ENCODE results near the gene CLIP2. TPM values are rescaled to one million over a fixed set of nuclear protein-coding genes. Genes with fewer than 3 reads are reported as not detected.

The CLIP2 gene
- total RNA-seq, 1 experiment from 2014 or later, result 30.1 TPM

DNA sequence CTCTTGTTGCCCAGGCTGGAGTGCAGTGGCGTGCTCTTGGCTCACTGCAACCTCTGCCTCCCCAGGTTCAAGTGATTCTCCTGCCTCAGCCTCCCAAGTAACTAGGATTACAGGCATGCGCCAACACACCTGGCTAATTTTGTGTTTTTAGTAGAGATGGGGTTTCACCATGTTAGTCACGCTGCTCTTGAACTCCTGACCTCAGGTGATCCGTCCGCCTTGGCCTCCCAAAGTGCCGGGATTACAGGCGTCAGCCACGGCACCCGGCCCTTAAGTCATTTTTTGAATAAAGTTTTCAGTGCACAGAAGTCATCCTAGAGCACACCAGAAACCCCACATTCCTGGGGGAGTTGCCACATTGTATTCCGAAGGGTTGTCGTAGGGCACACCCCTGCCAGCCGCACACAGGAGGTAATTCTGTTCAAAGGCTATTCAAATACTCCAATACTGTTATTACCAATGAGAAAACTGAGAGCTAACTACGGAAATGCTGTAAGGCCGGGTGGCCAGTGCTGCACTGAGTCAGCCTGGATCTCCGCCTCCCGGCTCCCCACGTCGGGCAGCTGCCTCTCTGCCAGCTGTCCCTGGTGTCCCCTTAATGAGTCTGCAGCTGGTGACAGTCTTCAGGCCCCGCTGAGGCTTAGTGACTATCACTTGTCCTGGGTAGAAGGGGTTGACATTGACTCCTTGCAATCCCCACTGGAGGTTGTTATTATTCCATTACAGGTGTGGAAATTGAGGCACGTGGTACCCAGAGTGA, 26.4 kb upstream of the CLIP2 start:
- no peak overlapping the region for H3K4me3 ChIP-seq (ENCODE audit: insufficient read depth, low read depth, low read length)
- DNase-seq, result peak; percentile 23
- H3K36me3 ChIP-seq (replicated peaks; ENCODE audit: control insufficient read depth, insufficient read depth, low read length), result no peaks in the 10 kb centered on the region
- H3K27me3 ChIP-seq (ENCODE audit: control insufficient read depth, insufficient read depth, low read length), result no peaks in the 10 kb centered on the region

DNA sequence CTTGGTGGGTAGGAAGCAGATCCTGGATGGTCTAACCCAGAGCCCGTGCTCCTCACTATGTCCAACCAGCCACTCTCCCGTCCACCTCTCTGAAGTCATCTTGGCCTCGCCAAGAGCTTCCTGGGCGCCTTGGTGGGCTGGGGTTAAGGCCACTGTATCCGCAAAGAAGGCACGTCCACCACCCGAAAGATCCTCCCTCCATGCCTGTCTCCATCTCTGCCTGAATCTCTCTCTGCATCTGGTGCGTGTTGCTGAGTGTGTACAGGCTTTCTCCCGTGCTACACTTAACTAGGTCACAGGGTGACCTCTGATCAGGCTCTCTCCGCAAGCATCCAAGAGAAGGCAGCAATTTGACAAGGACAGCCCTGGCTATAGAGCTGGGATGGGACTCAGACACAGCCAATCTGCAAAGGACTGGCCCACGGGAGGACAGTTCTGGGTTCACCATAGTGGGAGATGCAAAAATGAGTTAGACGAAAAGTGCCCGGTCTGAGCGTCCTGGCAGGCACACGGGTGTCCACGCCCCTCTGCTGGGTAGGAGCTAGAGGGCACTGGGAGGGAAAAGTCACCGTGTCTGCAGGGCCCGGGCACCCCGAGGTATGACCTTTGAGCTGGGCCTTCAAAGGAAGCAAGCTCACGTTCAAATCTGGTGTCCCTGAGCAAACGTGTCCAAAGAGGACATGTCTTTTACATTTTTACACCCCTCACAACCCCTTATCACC, 25.6 kb upstream of the CLIP2 start:
- no peak overlapping the region for H3K4me3 ChIP-seq (ENCODE audit: insufficient read depth, low read depth, low read length)
- DNase-seq, result peak; percentile 22
- no peaks in the 10 kb centered on the region for H3K27me3 ChIP-seq (ENCODE audit: control insufficient read depth, insufficient read depth, low read length)
- no peaks in the 10 kb centered on the region for H3K36me3 ChIP-seq (replicated peaks; ENCODE audit: control insufficient read depth, insufficient read depth, low read length)

DNA sequence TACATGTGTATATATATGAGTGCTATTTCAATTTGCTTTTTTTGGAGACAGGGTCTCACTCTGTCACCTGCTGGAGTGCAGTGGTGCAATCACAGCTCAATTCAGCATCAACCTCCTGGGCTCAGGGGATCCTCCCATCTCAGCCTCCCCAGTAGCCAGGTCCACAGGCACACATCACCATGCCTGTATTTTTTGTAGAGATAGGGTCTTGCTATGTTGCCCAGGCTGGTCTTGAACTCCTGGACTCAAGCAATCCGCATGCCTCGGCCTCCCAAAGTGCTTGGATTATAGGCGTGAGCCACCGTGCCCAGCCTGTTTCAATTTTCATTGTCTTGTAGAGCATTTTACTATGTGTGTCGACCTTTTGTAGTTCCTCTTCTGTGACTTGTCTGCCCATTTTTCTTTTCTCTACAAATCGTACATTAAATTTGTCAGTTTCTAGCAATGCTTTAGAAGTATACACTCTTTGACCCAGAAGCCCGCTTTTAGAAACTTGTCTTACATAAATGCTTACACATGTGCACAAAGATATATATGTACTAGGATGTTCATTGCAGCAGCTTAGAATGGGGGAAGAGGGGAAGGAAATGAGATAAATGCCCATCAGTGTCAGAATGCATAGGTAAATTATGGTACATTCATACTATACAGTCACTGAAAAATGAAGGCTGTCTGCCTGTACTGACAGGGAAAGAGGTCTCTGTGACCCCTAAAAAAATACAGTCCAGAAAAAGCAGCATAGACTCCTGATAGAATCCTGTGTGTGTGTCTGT, 22.8 kb upstream of the CLIP2 start:
- Histone ChIP-seq H3K27me3 (ENCODE audit: control insufficient read depth, insufficient read depth, low read length) (no peaks in the 10 kb centered on the region), H3K36me3 (replicated peaks; ENCODE audit: control insufficient read depth, insufficient read depth, low read length) (no peaks in the 10 kb centered on the region), H3K4me3 (ENCODE audit: insufficient read depth, low read depth, low read length) (no peak overlapping the region)
- DNase-seq, result no peak

DNA sequence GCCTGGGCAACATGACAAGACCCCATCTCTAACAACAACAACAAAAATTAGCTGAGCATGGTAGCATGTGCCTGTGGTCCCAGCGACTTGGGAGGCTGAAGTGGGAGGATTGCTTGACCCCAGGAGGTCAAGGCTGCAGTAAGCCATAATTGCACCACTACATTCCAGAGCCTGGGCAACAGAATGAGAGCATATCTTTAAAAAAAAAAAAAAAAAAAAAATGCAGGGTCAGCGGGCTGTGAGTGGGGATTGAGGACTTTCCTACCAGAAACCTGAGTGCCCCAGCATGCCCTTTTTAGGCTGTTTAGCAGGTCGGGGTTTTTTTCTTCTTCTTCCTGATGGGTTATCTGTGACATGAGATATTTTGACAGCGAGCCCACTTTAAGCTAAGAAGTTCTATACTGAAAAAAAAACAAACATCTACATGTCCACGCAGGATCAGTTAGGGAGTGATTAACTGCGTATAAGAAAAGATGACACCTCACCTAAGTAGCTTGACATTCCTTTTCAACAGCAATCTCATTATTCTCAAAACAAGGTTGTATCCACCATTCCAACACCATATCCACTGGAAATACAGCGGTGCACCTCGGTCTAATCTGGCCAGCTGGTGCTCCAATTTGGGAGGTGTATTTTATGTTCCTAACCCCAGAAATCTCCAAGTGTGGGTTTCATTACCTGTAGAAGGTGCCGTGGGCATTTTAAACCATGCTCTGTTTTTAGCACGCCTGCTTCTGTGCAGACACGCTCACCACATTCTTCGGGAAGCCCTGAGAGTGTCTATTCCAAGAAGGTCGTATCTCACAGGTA, 21.2 kb upstream of the CLIP2 start:
- H3K4me3 ChIP-seq (ENCODE audit: insufficient read depth, low read depth, low read length), result no peak overlapping the region
- no peaks in the 10 kb centered on the region for H3K27me3 ChIP-seq (ENCODE audit: control insufficient read depth, insufficient read depth, low read length)
- no peak for DNase-seq
- H3K36me3 ChIP-seq (replicated peaks; ENCODE audit: control insufficient read depth, insufficient read depth, low read length), result no peaks in the 10 kb centered on the region

DNA sequence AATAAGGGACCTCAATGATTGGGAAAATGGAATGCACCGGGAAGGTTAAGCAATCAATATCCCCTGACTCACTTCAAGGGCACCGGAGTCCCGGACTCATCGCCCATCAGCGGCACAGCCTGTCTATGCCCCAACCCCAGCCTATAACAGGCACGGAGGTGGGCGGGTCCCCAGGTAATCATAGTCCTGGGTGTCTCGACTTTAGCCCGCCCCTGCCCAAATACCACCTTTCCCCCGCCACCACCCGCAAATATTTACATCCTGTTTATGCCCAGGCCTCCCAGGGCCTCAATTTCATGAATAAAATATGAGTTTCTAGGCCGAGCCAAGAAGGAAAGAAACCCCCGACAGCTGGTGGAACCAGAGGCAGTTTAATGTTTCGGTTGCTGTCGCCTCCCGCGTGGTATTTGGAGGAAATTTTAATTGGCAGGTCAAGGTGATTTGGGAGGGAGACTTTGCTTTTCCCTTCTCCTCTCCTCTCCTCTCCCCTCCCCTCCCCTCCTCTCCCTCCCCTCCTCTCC, 19.4 kb upstream of the CLIP2 start:
- no peaks in the 10 kb centered on the region for H3K36me3 ChIP-seq (replicated peaks; ENCODE audit: control insufficient read depth, insufficient read depth, low read length)
- DNase-seq, result peak; percentile 90
- H3K4me3 ChIP-seq (ENCODE audit: insufficient read depth, low read depth, low read length), result peak overlapping the region; percentile 27
- no peaks in the 10 kb centered on the region for H3K27me3 ChIP-seq (ENCODE audit: control insufficient read depth, insufficient read depth, low read length)

DNA sequence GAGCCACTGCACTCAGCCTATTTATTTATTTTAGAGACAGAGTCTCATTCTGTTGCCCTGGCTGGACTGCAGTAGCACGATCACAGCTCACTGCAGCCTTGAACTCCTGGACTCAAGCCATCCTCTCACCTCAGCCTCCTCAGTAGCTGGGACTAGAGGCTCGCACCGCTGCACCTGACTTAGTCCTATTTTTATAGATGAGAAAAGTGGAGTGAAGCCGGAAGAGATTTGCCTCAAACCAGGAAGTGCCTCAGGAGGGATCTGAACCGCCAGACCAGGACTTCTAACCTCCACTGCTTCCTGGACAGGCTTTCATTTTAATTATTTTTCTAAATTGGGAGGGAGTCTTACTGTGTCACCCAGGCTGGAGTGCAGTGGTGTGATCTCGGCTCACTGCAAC, 17.5 kb upstream of the CLIP2 start:
- Histone ChIP-seq H3K36me3 (replicated peaks; ENCODE audit: control insufficient read depth, insufficient read depth, low read length) (no peaks in the 10 kb centered on the region), H3K4me3 (ENCODE audit: insufficient read depth, low read depth, low read length) (no peak overlapping the region), H3K27me3 (ENCODE audit: control insufficient read depth, insufficient read depth, low read length) (no peaks in the 10 kb centered on the region)
- no peak for DNase-seq

DNA sequence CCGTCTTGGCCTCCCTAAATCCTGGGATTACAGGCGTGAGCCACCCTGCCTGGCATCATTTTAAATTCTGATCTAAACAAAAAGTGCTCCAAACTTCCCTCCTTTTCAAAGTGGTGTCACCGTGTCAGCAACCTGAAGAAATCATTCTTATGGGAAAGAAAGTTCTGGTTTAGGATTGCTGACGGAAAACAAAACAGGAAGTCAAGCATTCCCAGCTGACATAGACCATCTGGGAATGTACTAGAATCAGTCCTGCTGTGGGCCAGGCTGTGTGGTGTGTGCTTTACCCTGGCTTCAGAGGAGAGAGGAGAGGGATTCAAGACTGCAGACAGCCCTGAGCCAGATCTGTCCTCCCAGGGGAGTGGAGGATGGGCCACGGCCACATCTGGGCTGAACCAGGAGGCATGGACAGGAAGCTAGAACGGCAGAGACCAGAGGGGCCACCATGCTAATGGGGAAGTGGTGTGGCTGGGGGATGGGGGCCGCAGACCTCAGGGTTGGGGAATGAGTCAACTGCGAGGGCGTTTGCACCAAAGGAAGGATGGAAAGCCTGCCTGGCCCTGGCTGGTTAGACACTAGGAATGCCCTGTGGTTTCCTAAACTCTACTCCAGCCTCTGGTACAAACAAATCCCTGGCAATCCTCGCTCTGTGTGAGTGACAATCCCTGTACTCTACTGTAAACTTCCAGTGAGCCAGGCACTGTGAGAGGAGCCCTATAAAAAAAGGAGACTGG, 16.7 kb upstream of the CLIP2 start:
- DNase-seq, result peak; percentile 69
- H3K27me3 ChIP-seq (ENCODE audit: control insufficient read depth, insufficient read depth, low read length), result no peaks in the 10 kb centered on the region
- H3K36me3 ChIP-seq (replicated peaks; ENCODE audit: control insufficient read depth, insufficient read depth, low read length), result no peaks in the 10 kb centered on the region
- no peak overlapping the region for H3K4me3 ChIP-seq (ENCODE audit: insufficient read depth, low read depth, low read length)

DNA sequence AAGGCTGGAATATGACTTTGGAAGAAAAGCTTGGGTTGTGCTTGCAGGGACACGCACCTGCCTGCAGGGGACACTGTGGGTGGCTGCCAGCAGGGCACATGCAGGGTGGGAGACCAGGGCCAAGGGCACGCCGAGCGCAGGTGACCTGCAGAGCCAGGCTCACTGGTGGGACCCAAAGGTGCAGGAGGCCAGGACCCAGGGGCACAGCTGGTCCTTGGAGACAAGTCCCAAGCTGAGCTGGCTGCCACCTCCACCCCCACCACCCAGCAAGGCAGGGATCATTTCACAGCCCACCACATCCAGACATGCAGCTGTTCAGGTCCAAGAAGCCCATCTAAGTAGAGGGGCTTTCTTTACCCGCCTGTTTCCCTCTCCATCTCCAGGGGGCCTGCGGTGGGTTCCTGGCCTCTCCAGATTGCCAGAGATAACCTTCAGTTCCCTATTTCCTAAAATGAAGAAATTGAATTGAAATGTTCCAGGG, 13.8 kb upstream of the CLIP2 start:
- peak; percentile 85 for DNase-seq
- Histone ChIP-seq H3K36me3 (replicated peaks; ENCODE audit: control insufficient read depth, insufficient read depth, low read length) (no peaks in the 10 kb centered on the region), H3K4me3 (ENCODE audit: insufficient read depth, low read depth, low read length) (no peak overlapping the region)

DNA sequence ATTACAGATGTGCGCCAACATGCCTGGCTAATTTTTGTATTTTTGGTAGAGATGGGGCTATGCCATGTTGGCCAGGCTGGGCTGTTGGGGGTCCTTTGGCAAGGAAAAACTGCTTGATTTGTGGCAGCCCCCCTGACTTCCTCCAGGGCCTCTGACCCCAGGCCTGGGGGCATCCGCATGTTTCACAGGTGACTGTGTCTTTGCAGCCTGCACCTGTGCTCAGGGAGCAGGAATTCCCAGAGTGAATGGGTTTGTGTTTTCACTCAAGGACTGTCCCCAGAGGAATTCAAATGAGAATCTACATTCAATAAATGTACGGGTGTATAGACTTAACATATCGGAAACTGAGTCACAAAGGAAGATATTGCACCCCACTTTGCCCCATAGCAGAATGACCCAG, 11.6 kb upstream of the CLIP2 start:
- Histone ChIP-seq H3K27me3 (ENCODE audit: control insufficient read depth, insufficient read depth, low read length) (no peaks in the 10 kb centered on the region), H3K36me3 (replicated peaks; ENCODE audit: control insufficient read depth, insufficient read depth, low read length) (no peaks in the 10 kb centered on the region), H3K4me3 (ENCODE audit: insufficient read depth, low read depth, low read length) (no peak overlapping the region)
- DNase-seq, result no peak

More for the DNA sequence above, 13.8 kb upstream of the CLIP2 start:
- H3K27me3 ChIP-seq (ENCODE audit: control insufficient read depth, insufficient read depth, low read length), result no peaks in the 10 kb centered on the region

DNA sequence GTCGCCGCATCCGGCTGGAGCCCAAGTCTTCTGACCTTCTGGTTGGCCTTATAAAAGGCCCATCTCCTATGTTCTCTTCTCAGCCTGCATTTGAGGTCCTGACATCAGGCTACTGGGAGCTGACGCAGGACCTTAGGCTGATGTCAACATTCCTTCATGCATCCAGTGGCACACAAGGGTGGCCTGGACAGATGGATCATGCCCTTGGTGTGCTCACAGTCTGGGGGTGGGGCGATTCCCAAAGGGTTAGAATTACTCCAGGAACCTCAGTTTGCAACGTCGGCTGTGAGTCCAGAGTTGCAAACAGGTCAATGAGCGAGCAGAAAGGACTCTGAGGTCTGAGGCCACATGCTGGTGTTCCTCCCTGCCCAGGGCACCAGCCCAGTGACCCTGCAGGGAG, 8.2 kb upstream of the CLIP2 start:
- Histone ChIP-seq H3K4me3 (ENCODE audit: insufficient read depth, low read depth, low read length) (no peak overlapping the region), H3K27me3 (ENCODE audit: control insufficient read depth, insufficient read depth, low read length) (no peaks in the 10 kb centered on the region), H3K36me3 (replicated peaks; ENCODE audit: control insufficient read depth, insufficient read depth, low read length) (no peaks in the 10 kb centered on the region)
- DNase-seq, result no peak

DNA sequence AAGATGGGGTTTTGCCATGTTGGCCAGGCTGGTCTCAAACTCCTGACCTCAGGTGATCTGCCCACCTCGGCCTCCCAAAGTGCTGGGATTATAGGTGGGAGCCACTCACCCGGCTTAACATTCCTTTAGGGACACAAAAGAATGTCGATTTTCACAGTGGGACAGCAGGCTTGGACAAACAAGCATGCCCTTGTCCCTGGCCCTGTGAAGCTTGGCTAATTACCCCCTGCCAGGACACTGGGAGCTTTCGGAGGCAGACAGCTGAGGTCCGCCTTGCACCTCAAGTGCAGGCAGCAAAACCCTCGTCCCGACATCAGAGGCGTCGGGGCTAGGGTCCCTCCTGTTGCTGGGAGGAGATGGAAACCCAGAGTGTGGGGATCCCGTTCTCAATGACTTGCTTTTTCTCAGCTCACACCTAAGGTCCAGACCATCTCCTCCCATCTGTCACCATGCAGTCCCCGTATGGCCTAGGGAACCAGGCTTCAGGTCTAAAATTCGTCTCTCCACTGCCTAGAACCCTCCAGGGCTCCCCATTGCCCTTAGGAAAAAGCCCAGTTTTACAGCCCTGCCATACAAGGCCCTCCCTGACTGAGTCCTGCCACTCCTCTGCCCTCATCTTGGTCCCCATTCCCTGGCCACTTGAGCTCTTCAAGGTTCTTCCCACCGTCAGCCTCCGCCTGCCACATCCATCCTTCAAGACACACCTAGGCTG, 6.3 kb upstream of the CLIP2 start:
- Histone ChIP-seq H3K4me3 (ENCODE audit: insufficient read depth, low read depth, low read length) (no peak overlapping the region), H3K36me3 (replicated peaks; ENCODE audit: control insufficient read depth, insufficient read depth, low read length) (no peaks in the 10 kb centered on the region), H3K27me3 (ENCODE audit: control insufficient read depth, insufficient read depth, low read length) (no peaks in the 10 kb centered on the region)
- DNase-seq, result peak; percentile 57

DNA sequence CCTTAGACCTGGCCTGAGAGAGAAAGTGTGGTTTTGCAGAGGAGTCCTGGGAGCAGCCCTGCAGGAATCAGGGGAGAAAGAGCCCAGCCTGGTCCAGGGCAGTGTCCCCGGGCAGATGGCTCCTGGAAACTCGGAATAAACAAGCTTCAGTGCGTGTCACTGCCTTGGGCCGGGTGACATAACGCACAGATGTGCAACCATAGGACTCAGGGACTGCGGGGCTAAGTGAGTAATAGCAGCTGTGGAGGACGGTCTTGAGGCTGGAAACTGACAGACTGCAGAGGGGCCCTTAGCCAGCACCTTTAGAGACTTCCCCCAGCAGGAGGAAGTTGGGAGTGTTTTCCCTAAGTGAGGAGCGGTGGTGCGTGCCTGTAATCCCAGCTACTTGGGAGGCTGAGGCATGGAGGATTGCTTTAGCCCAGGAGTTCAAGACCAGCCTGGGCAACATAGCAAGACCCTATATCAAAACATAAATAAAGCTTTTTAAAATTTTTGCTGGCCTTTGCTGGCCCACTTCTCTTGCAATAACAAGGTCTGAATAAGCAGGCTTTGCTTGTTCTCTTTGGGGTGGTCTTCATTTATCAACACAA, 5.3 kb upstream of the CLIP2 start:
- 0 out of 2 replicates have a peak, but pooled peaks cover 1% of the 10 kb centered on the region for H3K27me3 ChIP-seq (ENCODE audit: control insufficient read depth, insufficient read depth, low read length)

More for the DNA sequence above, 5.3 kb upstream of the CLIP2 start:
- DNase-seq, result no peak
- no peaks in the 10 kb centered on the region for H3K36me3 ChIP-seq (replicated peaks; ENCODE audit: control insufficient read depth, insufficient read depth, low read length)
- H3K4me3 ChIP-seq (ENCODE audit: insufficient read depth, low read depth, low read length), result no peak overlapping the region

All from H7 (cell line).